ENCODE measurements around the gene PNO1. TPM values are rescaled to one million over a fixed set of nuclear protein-coding genes. Genes with fewer than 3 reads are reported as not detected.

The PNO1 gene
- total RNA-seq, 2 donors from 2014 or later = 12.5 to 18.9 TPM

DNA sequence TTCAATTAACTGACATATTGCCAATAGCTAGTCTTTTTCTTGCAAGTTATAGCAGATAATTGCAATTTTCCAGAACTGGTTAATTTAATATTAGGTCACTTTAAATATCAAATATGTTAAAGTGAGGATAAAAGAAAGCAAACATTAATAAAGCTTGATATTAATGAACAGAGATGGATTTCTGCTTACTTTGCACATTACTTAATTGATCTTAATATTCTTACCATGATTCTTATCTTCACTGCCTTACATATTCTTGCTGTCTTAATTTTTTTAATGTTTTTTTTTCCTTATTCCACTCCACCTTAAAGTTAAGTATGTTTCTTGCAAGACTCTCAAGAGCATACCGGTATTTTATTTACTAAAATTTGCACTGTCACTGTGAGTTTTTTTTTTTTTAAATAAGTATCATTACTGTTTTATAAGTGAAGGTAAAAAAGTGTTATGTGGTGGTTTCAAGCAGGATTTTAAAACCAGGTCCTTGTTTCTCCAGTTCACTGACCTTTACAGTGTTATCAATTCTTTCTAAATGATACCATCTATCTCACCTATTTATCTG lies 60.7 kb downstream of the PNO1 start:
- peak overlapping the region in 1 of 2 donors; percentile 50 for H3K4me3 Mint-ChIP-seq
- H3K27me3 Mint-ChIP-seq (ENCODE audit: low read depth) = no peaks in the 10 kb centered on the region
- no peak for DNase-seq
- peaks cover 53% of the 10 kb centered on the region for H3K4me1 Mint-ChIP-seq (ENCODE audit: low read depth)
- no peak for ATAC-seq (replicated peaks in 1 of 2)
- peak overlapping the region; percentile 14 for H3K27ac Mint-ChIP-seq
- peaks cover 3 to 9% of the 10 kb centered on the region in 2 donors for H3K36me3 Mint-ChIP-seq (ENCODE audit: insufficient read depth in 2 of 2)
- H3K9me3 Mint-ChIP-seq = no peaks in the 10 kb centered on the region

DNA sequence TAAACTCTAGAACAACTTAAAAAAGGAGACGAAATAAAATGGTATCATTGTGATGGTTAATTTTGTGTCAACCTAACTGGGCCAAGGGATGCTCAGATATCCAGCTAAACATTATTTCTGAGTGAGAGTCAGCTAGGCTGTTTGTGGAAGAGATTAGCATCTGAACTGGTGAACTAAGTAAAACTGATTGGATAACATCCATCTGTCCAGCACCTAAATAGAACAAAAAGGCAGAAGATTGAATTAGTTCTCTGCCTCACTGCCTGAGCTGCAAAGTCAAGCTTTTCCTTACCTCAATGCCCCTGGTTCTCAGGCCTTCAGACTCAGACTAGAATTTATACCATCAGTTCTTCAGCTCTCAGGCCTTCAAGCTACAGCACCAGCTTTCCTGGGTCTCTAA lies 64.6 kb downstream of the PNO1 start:
- no peaks in the 10 kb centered on the region for H3K27me3 Mint-ChIP-seq (ENCODE audit: low read depth)
- H3K27ac Mint-ChIP-seq = peak overlapping the region; percentile 21
- peaks cover 2 to 9% of the 10 kb centered on the region in 2 donors for H3K36me3 Mint-ChIP-seq (ENCODE audit: insufficient read depth in 2 of 2)
- H3K4me3 Mint-ChIP-seq = peak overlapping the region in 1 of 2 donors; percentile 23
- peaks cover 81% of the 10 kb centered on the region for H3K4me1 Mint-ChIP-seq (ENCODE audit: low read depth)
- ATAC-seq (replicated peaks in 1 of 2) (no peak), DNase-seq (no peak)
- H3K9me3 Mint-ChIP-seq = no peaks in the 10 kb centered on the region

- Mint-ChIP-seq H3K27me3 (ENCODE audit: low read depth) (no peaks in the 10 kb centered on the region), H3K4me1 (ENCODE audit: low read depth) (peaks cover 80% of the 10 kb centered on the region), H3K27ac (peak overlapping the region; percentile 82), H3K36me3 (ENCODE audit: insufficient read depth in 2 of 2) (peaks cover 2 to 9% of the 10 kb centered on the region in 2 donors), H3K4me3 (no peak overlapping the region), H3K9me3 (no peaks in the 10 kb centered on the region)
- DNase-seq (no peak), ATAC-seq (replicated peaks in 1 of 2) (no peak)
Observed at GRCh38 chr2:68223419-68223818, 65.7 kb downstream of the PNO1 start.

DNA sequence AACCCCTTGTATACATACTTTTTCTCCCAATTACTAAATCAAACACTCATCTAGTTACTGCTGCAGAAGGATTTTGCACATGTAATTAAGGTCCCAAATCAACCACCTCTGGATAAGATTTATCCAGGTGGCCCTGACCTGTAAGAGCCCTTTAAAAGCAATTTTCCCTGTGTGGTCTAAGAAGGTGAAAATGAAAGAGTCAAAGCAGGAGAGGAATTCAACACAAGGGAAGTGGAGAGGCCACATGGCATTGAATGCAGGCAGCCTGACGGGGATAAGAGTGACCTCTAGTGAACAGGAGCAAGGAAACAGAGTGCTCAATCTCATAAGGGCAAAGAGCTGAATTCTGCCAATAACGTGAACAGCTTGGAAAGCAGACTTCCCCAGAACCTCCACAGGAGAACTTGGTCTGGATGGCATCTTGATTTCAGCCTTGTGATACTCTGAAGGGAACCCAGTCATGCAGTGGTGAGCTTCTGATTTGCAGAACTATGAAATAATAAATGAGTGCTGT lies 67.5 kb downstream of the PNO1 start:
- DNase-seq (peak; percentile 9 to 14), ATAC-seq (replicated peaks in 1 of 2) (peak; percentile 53 to 71)
- Mint-ChIP-seq H3K27ac (peak overlapping the region; percentile 21), H3K4me1 (ENCODE audit: low read depth) (peaks cover 77% of the 10 kb centered on the region), H3K4me3 (peak overlapping the region in 1 of 2 donors; percentile 20), H3K36me3 (ENCODE audit: insufficient read depth in 2 of 2) (peaks cover 0 to 9% of the 10 kb centered on the region in 2 donors), H3K27me3 (ENCODE audit: low read depth) (no peaks in the 10 kb centered on the region), H3K9me3 (no peaks in the 10 kb centered on the region)

Other genes starting within 250 kb of the PNO1 start
- gene C1D, start 94.9 kb upstream of the PNO1 start, total RNA-seq = 10 to 100 TPM; 22.5 to 26.9 TPM
- gene PPP3R1, start 94.6 kb downstream of the PNO1 start, total RNA-seq = 10 to 100 TPM; 81.1 to 83.8 TPM
- not detected for gene CNRIP1, start 162.1 kb downstream of the PNO1 start, total RNA-seq
- gene PLEK, start 207.4 kb downstream of the PNO1 start, total RNA-seq = 1 to 10 TPM; 2.4 to 5.6 TPM